ENCODE data around the gene TAF4.

The TAF4 gene

DNA sequence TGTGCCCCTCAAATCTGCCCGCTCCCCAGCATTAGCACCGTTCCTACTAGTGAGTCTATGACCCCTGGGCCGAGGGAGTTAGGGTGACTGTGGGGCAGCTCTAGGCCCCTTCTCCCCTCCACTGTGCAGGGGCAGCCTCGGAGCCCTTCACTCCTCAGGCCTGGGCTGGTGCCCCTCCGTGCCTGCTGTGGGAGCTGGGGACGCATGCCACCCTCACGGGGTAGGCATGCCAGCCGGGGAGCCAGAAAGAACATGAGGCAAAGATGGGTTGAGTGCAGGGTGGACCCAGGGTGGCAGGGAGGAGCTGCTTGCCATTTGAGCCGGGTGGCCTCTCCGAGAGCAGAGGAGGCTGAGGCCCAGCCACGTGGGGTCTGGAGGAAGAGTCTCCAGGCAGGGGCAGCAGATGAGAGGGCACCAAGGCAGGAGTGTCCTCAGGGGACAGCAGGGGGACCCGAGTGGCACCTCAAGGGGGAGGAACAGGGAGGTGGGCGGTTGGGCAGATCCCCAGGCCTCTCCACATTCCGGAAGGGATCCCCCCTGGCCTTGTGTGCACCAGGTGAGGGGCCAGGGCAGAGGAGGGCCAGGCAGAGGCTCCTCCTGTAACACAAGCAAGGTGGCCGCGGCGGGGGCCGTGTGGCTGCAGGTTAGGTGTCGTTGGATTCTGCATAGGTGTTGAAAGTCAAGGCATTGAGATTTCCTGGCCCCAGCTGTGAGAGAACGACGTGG lies 38.0 kb upstream of the TAF4 start:
- no peak overlapping the region for H3K27ac ChIP-seq
- TF ChIP-seq ZFX (IDR thresholded peaks at IDR 0.05; ENCODE audit: borderline replicate concordance): no peak
- TF ChIP-seq CTCF (IDR thresholded peaks at IDR 0.05): no peak

- no peak overlapping the region for H3K27ac ChIP-seq
- no peak for TF ChIP-seq ZFX (IDR thresholded peaks at IDR 0.05; ENCODE audit: borderline replicate concordance)
- no peak for TF ChIP-seq CTCF (IDR thresholded peaks at IDR 0.05)
These were observed 35.4 kb upstream of the TAF4 start for GRCh38 chr20:62101078-62101477.

- no peak overlapping the region for H3K27ac ChIP-seq
- TF ChIP-seq ZFX (IDR thresholded peaks at IDR 0.05; ENCODE audit: borderline replicate concordance) (no peak), CTCF (IDR thresholded peaks at IDR 0.05) (no peak)
These were observed 32.3 kb upstream of the TAF4 start for GRCh38 chr20:62097881-62098407.

GRCh38 chr20:62096421-62097380 lies 31.0 kb upstream of the TAF4 start:
- TF ChIP-seq CTCF (IDR thresholded peaks at IDR 0.05) (no peak), ZFX (IDR thresholded peaks at IDR 0.05; ENCODE audit: borderline replicate concordance) (no peak)
- no peak overlapping the region for H3K27ac ChIP-seq

DNA sequence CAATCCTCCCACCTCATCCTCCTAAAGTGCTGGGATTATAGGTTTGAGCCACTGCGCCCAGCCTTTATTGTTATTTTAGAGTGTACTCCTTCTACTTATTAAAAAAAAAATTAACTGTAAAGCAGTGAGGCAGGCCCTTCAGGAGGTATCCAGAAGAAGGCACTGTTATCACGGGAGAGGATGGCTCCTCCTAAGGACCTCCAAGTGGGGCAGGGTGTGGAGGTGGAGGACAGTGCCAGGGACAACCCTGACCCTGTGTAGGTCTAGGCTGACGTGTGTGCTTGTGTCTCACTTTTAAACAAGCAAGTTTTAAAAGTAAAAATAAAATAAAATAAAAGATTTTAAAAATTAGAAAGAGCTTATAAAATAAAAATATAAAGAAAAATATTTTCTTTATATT lies 23.7 kb upstream of the TAF4 start:
- H3K27ac ChIP-seq: no peak overlapping the region
- TF ChIP-seq ZFX (IDR thresholded peaks at IDR 0.05; ENCODE audit: borderline replicate concordance): no peak
- no peak for TF ChIP-seq CTCF (IDR thresholded peaks at IDR 0.05)

DNA sequence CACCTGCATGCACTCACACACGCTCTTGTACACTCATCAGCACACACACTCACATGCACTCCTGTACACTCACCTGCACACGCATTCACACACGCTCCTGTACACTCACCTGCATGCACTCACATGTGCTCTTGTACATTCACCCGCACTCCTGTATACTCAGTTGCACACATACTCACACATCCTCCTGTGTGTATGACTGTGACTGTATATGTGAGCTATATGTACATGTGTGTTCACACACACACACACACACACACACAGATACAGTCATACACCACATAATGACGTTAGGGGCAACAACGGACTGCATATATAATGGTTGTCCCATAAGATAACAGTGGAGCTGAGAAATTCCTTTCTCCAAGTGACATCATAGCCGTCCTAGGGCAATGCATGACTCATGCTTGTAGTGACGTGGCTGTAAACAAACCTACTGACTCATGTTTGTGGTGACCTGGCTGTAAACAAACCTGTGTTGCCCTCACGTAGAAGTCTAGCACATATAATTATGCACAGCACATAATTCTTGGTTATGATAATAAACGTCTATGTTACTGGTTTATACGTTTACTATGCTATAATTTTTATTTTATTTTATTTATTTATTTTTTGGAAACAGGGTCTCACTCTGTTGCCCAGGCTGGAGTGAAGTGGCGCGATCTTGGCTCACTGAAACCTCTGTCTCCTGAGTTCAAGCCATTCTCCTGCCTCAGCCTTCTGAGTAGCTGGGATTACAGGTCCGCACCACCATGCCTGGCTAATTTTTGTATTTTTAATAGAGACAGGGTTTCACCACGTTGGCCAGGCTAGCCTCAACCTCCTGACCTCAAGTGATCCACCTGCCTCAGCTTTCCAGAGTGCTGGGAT lies 22.8 kb upstream of the TAF4 start:
- no peak for TF ChIP-seq ZFX (IDR thresholded peaks at IDR 0.05; ENCODE audit: borderline replicate concordance)
- no peak for TF ChIP-seq CTCF (IDR thresholded peaks at IDR 0.05)
- H3K27ac ChIP-seq: no peak overlapping the region

All from 22Rv1 (cell line).